GM10266 (cell line): ENCODE data around the gene TUBB.

Source experiments
- DNase-seq: peaks from one replicate; pipeline ENCODE4 v3.0.0; 2012; ENCODE audit errors: extremely low spot score
- CTCF ChIP-seq: IDR thresholded peaks from 2 replicates; pipeline ENCODE4 v1.5.1; 2012; ENCODE audit warnings: mild to moderate bottlenecking, low read depth; ENCODE audit not compliant: control insufficient read depth, insufficient read depth; ENCODE audit errors: missing control alignments

TUBB gene

GRCh38 chr6:30768634-30769087 lies 48.5 kb downstream of the TUBB start:
- no peak for DNase-seq
- TF ChIP-seq CTCF, result no peak

- no peak for DNase-seq
- no peak for TF ChIP-seq CTCF
Observed at GRCh38 chr6:30769088-30769852, 49.1 kb downstream of the TUBB start.

- no peak for DNase-seq
- TF ChIP-seq CTCF, result no peak
Observed at GRCh38 chr6:30769853-30770524, 49.8 kb downstream of the TUBB start.

- TF ChIP-seq CTCF, result no peak
- DNase-seq, result no peak
Observed at GRCh38 chr6:30770592-30770991, 50.4 kb downstream of the TUBB start.

- no peak for TF ChIP-seq CTCF
- DNase-seq, result no peak
Observed at GRCh38 chr6:30774701-30775100, 54.5 kb downstream of the TUBB start.
